GM12873 (cell line): ENCODE results near the gene CDH22.

ENCODE experiments used
- TF ChIP-seq, protein P1 (sequence below): IDR thresholded peaks from 2 replicates; pipeline ENCODE4 v1.5.1; 2012; ENCODE audit warnings: low read depth, mild to moderate bottlenecking, moderate library complexity, low read length, control low read depth; ENCODE audit not compliant: insufficient read depth; ENCODE audit errors: missing control alignments

The CDH22 gene

DNA sequence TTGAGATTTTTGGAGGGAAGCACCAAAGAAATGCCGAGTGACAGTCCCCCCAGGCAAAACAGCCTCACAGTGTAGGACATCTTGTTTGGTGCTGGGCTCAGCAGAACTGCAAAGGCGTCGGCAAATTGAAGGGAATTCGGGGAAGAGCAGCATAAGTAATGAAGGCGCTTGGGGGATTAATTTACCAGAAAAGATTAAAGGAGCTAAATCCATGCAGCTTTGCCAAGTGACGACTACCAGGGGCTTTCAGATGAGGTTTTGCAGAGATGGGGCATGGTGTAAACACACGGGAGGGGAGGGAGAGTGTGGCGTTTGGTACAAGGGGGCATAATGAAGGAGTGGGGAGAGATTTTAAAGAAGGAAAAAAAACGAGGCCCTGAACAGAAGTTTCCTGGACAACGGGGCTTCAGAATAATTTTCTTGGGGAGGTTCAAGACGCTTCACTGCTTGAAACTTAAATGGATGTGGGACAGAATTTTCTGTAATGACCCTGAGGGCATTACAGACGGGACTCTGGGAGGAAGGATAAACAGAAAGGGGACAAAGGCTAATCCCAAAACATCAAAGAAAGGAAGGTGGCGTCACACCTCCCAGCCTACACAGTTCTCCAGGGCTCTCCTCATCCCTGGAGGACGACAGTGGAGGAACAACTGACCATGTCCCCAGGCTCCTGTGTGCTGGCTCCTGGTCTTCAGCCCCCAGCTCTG lies 45.4 kb upstream of the CDH22 start:
- TF ChIP-seq, protein P1, sequence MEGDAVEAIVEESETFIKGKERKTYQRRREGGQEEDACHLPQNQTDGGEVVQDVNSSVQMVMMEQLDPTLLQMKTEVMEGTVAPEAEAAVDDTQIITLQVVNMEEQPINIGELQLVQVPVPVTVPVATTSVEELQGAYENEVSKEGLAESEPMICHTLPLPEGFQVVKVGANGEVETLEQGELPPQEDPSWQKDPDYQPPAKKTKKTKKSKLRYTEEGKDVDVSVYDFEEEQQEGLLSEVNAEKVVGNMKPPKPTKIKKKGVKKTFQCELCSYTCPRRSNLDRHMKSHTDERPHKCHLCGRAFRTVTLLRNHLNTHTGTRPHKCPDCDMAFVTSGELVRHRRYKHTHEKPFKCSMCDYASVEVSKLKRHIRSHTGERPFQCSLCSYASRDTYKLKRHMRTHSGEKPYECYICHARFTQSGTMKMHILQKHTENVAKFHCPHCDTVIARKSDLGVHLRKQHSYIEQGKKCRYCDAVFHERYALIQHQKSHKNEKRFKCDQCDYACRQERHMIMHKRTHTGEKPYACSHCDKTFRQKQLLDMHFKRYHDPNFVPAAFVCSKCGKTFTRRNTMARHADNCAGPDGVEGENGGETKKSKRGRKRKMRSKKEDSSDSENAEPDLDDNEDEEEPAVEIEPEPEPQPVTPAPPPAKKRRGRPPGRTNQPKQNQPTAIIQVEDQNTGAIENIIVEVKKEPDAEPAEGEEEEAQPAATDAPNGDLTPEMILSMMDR, result no peak

DNA sequence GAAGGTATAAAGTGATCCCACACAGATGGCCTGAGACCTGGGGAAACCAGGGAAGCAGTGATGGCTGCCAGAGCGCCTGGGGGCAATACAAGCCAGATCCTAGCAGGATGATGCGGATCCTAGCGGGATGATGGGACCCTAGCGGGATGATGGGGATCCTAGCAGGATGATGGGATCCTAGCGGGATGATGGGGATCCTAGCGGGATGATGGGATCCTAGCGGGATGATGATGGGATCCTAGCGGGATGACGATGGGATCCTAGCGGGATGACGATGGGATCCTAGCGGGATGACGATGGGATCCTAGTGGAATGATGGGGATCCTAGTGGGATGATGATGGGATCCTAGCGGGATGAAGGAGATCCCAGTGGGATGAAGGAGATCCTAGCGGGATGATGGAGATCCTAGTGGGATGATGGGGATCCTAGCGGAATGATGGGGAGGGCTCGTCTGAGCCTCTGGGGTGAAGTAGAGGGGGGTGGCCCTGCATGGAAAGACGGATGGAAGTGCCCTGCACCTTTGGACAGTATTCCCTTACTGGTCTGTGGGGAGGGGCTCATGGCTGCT lies 44.2 kb upstream of the CDH22 start:
- TF ChIP-seq, protein P1, result no peak

DNA sequence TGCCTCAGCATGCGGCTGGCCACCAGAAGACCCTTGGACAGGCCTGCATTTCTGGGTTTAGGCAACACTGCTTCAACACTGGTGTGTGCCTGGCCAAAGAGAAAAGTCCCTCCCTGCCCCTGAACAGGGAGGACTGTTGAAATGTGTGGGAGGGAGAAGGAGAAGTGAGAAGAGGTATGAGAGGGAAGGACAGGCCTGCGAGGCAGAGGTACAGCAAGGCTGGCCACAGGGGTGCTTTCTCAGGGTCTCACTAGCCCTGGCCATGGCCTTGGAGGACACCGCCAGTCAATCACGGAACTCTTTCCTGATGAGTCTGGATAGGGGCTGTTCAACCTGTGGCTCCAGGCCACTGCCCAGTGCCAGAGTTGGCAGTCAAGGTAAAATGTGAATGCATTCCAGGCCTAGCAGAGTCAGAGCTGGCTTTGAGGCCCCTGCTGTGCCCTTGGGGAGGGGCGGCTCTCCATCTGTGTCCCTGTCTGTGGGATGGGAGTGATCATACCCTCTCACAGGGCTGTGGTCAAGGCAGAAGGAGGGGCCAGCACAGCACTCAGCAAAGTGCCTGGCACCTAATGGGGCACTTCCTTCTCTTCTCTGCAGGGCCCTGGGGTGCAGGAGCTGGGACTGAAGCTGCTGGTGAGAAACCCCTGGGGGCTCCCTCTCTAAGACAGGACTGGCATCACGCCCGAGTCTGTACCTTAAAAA lies 43.2 kb upstream of the CDH22 start:
- TF ChIP-seq, protein P1, result no peak

DNA sequence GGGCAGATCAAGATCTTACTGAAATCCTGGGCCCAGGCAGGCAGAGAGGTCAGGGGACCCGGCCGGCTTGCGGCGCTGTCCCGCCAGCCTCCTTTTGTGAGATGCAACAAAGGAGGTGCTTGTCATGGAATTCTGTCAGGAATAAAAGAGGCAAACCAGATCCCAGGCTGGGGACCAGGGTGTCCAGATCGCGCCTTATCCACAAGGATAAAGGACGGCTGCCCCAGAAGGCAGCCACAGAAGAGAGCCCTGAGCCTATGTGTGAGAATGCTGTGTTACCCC lies 42.6 kb upstream of the CDH22 start:
- TF ChIP-seq, protein P1, result no peak

DNA sequence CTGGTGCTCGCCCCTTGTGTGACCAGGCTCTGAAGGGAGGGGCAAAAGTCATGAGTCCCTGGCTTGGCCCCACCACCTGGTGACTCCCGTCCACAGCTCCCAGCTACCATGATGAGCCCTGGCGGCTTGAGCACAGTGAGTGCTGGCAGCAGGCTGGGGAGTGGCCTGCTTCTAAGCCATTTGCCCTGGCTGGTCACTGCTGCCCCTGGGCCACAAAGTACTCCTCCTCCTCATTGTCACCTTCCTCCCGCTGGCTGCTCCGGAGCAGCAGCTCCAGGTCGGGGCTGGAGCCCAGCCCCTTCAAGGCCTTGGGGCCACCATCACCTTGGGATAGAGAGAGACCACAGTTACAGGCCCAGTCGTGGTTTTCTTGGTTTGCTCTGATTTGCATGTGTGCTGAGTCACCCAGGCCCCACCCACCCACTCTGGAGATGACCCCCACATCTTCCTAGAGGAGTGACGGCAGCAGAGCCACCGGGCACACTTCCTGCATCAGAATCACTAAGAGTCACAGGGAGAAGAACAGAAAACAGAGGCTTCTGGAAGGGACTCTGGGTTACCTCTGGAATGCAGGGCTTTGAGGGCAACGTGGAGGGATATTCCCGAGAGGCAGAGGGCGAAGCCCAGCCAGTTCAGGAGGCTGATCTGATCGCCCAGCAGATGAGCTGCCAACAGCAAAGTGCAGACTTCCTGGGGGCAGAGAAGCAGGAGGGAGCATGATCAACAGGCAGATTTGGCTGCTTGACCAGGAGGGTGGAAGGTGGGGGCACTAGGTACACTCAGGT lies 42.1 kb upstream of the CDH22 start:
- TF ChIP-seq, protein P1, result no peak

DNA sequence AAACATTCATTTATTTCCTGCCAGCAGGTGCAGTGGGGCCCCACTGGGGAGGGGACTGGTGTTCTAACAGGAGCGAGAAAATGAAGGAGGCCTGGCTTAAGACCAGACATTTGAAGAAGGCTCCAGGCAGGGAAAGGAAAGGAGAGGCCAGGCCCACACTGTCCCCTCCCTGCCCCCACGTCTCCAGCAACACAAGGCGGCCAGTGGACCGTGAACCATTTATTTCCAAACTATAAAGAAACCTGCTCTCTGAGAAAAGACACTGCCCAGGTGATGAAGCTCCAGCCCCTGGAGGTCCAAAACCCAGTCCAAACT lies 41.4 kb upstream of the CDH22 start:
- TF ChIP-seq, protein P1, result no peak
